GM19099 (cell line): ENCODE measurements around the gene ZFHX3.

Experiments
- POLR2A ChIP-seq: IDR thresholded peaks from 3 replicates; pipeline ENCODE4 v1.6.1; 2011; ENCODE audit warnings: low read depth; ENCODE audit not compliant: insufficient read length; ENCODE audit errors: extremely low read depth

Gene ZFHX3

DNA sequence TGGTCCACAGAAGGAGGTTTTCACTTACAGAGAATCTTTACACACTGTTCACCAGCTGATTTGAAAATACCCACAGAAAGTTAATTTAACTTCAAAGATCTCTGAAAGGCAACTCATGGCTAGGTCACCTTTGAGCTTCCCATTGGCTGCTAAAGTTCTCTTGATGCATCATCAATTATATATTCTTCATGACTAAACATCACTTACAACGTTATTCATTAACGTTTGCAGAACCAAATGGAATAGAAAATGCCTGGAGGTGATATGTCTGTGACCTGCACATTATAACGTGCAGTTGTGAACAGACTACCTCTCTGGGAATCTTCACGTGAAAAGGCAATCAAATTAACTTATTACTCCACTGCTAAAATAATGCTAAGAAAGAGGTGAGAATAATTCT lies 238.5 kb downstream of the ZFHX3 start:
- TF ChIP-seq POLR2A: no peak

- TF ChIP-seq POLR2A: no peak
Observed at GRCh38 chr16:72808754-72809153, 239.2 kb downstream of the ZFHX3 start.

- TF ChIP-seq POLR2A: no peak
Observed at GRCh38 chr16:72807245-72807644, 240.7 kb downstream of the ZFHX3 start.

DNA sequence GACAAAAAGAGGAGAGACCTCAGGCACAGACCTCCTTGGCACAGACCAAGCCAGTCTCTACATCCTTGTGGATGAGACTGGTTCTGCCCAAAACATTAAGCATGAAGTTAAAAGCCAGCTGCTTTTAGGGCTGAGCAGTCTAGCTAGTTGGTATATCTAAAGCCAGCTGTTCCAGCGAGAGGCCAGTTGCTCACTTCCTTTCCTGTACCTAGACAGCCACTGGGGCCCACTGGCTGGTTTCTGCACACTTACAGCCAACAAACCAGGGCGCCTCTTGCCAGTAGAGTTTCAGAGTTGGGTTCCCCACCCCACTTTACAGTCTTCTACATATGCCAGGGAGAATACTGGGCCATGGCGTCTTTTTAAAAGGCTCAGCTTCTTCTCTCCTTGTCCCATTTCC lies 242.4 kb downstream of the ZFHX3 start:
- TF ChIP-seq POLR2A: no peak

- TF ChIP-seq POLR2A: no peak
Observed at GRCh38 chr16:72800524-72801161, 247.3 kb downstream of the ZFHX3 start.

DNA sequence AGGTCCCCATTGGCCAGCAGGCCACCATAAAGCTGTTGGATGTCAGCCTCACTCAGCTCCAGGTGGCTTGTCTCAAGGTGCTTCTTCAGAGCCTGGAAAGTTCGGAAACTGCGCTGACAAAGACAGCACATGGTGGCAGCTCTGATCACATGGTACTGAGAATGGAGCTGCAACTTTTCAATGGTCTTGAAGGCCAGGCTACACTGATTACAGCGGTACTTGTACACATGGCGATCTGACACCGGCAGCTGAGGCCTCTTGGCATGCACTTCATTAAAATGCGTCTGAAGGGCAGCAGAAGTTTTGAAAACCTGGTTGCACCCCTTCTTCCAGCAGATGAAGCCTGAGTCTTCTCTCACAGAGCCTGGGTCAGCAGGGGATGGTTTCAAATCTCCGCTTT lies 249.7 kb downstream of the ZFHX3 start:
- no peak for TF ChIP-seq POLR2A

- TF ChIP-seq POLR2A: no peak
Observed at GRCh38 chr16:72797621-72798020, 250.3 kb downstream of the ZFHX3 start.

- no peak for TF ChIP-seq POLR2A
Observed at GRCh38 chr16:72796222-72796621, 251.7 kb downstream of the ZFHX3 start.

- TF ChIP-seq POLR2A: no peak
Observed at GRCh38 chr16:72794986-72795385, 252.9 kb downstream of the ZFHX3 start.

DNA sequence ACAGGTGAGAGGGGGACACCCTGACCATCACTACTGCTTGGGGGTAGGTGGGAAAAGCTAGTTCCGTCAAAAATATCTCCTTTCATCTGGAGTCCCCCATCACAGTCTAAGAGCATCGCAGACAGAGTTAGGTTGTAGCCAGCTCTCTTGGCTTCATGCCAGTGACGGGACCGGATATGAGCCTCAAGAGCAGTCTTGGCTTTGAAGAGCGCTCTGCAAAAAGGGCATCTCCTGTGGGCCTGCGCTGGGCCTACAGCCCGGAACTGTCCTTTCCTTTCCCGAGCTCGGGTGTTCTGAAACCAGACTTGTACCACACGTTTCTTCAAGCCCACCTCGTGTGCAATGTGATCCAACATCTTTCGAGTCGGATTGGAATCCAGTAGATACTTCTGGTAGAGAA lies 253.6 kb downstream of the ZFHX3 start:
- TF ChIP-seq POLR2A: no peak

GRCh38 chr16:72793716-72794115 lies 254.2 kb downstream of the ZFHX3 start:
- no peak for TF ChIP-seq POLR2A

DNA sequence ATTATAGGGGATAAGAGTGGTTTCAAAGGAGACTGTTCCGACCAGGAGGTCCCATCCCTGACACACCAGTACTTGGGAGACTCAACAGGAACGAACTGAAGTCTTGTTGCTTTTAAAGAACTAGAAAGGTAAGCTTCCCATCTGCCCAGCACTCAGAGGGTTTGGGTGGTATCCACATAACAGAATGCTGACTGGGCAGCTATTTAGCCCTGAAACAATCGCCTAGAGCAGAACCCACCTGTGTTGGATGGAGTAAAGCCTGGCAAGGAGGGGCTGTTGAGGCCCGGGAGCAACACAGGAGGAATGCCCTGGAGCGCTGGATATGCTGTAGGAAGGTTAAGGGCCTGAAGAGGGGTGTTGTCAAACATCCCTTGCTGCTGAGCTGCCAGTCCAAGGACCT lies 254.9 kb downstream of the ZFHX3 start:
- TF ChIP-seq POLR2A: no peak

DNA sequence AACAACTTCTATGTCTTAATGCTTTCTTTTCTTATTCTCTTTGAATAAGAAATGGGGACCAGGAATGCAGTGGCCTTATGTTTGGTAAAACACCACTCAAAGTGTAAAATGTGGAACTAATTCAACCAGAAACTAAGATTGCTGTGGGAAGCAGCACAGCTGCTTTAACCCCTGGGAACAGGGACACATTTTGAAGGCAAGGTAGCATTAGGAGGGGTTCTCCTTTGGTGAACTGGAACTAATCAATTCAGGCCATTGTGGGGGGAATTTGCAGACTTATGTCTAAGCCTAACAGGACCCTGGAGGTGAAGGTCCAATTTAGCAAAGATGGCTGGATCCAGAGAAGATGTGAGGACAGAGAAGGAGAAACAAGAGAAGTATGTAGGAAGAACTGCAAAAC lies 256.1 kb downstream of the ZFHX3 start:
- no peak for TF ChIP-seq POLR2A

DNA sequence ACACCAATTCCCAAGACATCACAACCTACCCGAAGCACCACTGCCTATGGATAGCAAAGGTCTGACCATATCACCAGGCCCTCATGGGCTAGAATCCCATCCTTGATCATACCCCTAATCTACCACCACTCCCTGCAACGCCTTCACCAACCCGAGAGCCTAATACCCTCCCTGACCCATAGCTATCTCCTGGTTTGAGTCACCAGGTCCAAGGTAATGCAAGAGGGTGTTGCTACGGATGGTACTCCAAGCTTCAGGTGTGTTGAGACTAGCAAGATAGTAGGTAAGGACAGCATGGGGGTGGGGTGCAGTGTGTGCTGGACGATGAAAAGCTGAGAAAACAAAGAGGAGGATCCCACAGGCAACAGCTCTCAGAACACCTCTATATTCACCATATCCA lies 258.0 kb downstream of the ZFHX3 start:
- no peak for TF ChIP-seq POLR2A

- no peak for TF ChIP-seq POLR2A
Observed at GRCh38 chr16:72789465-72789864, 258.5 kb downstream of the ZFHX3 start.

GRCh38 chr16:72788269-72788809 lies 259.6 kb downstream of the ZFHX3 start:
- no peak for TF ChIP-seq POLR2A
